Loucy (cell line): ENCODE measurements around the gene HIKESHI.

Source experiments
- EZH2phosphoT487 ChIP-seq: fragments of 200-600 bp; IDR thresholded peaks from 2 replicates; pipeline ENCODE4 v1.6.1; 2018; ENCODE audit warnings: antibody characterized with exemption, mild to moderate bottlenecking, moderate library complexity, borderline replicate concordance
- TF ChIP-seq, protein P1 (sequence below): fragments of 200-600 bp; sonication (generic); conservative IDR thresholded peaks from 2 replicates; pipeline ENCODE4 v1.5.1; 2014; ENCODE audit warnings: mild to moderate bottlenecking, antibody characterized with exemption, low read length

DNA sequence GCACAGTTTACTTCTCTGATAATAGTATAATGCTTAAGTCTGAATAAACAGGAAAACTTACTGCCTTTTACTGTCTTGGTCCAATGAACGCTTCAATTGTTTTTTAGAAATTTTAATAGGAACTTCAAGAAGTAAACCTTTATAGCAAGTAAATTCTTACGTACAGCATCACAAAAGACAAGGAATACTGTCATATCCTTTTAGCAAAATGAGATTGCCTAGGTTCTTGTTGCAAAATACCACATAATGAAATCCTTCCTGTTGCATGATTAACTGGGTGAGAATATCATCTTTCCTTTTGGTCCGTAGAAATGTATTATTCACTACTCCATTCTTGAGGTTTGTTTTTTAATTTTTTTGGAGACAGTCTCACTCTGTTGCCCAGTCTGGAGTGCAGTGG, 22.3 kb upstream of the HIKESHI start:
- TF ChIP-seq, protein P1, sequence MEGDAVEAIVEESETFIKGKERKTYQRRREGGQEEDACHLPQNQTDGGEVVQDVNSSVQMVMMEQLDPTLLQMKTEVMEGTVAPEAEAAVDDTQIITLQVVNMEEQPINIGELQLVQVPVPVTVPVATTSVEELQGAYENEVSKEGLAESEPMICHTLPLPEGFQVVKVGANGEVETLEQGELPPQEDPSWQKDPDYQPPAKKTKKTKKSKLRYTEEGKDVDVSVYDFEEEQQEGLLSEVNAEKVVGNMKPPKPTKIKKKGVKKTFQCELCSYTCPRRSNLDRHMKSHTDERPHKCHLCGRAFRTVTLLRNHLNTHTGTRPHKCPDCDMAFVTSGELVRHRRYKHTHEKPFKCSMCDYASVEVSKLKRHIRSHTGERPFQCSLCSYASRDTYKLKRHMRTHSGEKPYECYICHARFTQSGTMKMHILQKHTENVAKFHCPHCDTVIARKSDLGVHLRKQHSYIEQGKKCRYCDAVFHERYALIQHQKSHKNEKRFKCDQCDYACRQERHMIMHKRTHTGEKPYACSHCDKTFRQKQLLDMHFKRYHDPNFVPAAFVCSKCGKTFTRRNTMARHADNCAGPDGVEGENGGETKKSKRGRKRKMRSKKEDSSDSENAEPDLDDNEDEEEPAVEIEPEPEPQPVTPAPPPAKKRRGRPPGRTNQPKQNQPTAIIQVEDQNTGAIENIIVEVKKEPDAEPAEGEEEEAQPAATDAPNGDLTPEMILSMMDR: no peak
- no peak for TF ChIP-seq EZH2phosphoT487
